Measurements from ENCODE around the gene FMN2.

The FMN2 gene

GRCh38 chr1:240337781-240338180, 246.1 kb downstream of the FMN2 start:
- no peak for TF ChIP-seq EZH2phosphoT487 (conservative IDR thresholded peaks at IDR 0.05; ENCODE audit: low read length)
- TF ChIP-seq, protein P1, sequence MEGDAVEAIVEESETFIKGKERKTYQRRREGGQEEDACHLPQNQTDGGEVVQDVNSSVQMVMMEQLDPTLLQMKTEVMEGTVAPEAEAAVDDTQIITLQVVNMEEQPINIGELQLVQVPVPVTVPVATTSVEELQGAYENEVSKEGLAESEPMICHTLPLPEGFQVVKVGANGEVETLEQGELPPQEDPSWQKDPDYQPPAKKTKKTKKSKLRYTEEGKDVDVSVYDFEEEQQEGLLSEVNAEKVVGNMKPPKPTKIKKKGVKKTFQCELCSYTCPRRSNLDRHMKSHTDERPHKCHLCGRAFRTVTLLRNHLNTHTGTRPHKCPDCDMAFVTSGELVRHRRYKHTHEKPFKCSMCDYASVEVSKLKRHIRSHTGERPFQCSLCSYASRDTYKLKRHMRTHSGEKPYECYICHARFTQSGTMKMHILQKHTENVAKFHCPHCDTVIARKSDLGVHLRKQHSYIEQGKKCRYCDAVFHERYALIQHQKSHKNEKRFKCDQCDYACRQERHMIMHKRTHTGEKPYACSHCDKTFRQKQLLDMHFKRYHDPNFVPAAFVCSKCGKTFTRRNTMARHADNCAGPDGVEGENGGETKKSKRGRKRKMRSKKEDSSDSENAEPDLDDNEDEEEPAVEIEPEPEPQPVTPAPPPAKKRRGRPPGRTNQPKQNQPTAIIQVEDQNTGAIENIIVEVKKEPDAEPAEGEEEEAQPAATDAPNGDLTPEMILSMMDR (IDR thresholded peaks at IDR 0.05; ENCODE audit: insufficient read depth, low read length, poor library complexity, severe bottlenecking): no peak
- Histone ChIP-seq H4K20me1 (ENCODE audit: low read depth, low read length) (no peaks in the 10 kb centered on the region), H3K9me3 (ENCODE audit: insufficient read depth, low read length) (no peaks in the 10 kb centered on the region), H3K36me3 (ENCODE audit: low read length) (no peaks in the 10 kb centered on the region), H3K9me2 (replicated peaks; ENCODE audit: insufficient read depth, low read length) (no peaks in the 10 kb centered on the region), H3K27ac (ENCODE audit: low read depth, low read length) (no peak overlapping the region), H3K27me3 (ENCODE audit: low read length) (no peaks in the 10 kb centered on the region), H3F3A (ENCODE audit: insufficient read depth) (no peaks in the 10 kb centered on the region), H3K4me3 (ENCODE audit: insufficient read depth, low read length, poor library complexity, severe bottlenecking) (no peak overlapping the region), H3K79me2 (ENCODE audit: insufficient read depth, low read length) (no peaks in the 10 kb centered on the region), H2AFZ (ENCODE audit: low read depth, low read length, severe bottlenecking) (no peak overlapping the region), H3K4me2 (ENCODE audit: low read depth, low read length, poor library complexity, severe bottlenecking) (no peak overlapping the region), H3K9ac (ENCODE audit: low read length) (no peak overlapping the region)

DNA sequence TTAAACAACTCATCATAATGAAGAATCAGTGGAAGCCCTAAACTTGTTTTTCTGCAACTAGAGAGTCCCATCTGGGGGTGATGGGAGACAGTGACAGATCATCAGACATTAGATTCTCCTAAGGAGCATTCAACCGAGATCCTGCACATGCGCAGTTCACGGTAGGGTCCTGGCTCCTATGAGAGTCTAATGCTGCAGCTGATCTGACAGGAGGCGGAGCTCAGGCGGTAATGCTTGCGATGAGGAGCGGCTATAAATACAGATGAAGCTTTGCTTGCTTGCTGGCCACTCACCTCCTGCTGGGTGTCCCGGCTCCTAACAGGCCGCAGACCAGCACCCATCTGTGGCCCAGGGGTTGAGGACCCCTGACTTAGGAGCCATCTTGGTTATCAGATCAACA, 247.2 kb downstream of the FMN2 start:
- no peak overlapping the region for H2AFZ ChIP-seq (ENCODE audit: low read depth, low read length, severe bottlenecking)
- TF ChIP-seq, protein P1 (IDR thresholded peaks at IDR 0.05; ENCODE audit: insufficient read depth, low read length, poor library complexity, severe bottlenecking): no peak
- TF ChIP-seq EZH2phosphoT487 (conservative IDR thresholded peaks at IDR 0.05; ENCODE audit: low read length): no peak
- no peaks in the 10 kb centered on the region for H3K27me3 ChIP-seq (ENCODE audit: low read length)
- H3K79me2 ChIP-seq (ENCODE audit: insufficient read depth, low read length): no peaks in the 10 kb centered on the region
- no peaks in the 10 kb centered on the region for H3F3A ChIP-seq (ENCODE audit: insufficient read depth)
- no peak overlapping the region for H3K9ac ChIP-seq (ENCODE audit: low read length)
- no peaks in the 10 kb centered on the region for H4K20me1 ChIP-seq (ENCODE audit: low read depth, low read length)
- H3K9me3 ChIP-seq (ENCODE audit: insufficient read depth, low read length): no peaks in the 10 kb centered on the region
- H3K36me3 ChIP-seq (ENCODE audit: low read length): no peaks in the 10 kb centered on the region
- no peak overlapping the region for H3K27ac ChIP-seq (ENCODE audit: low read depth, low read length)
- H3K4me3 ChIP-seq (ENCODE audit: insufficient read depth, low read length, poor library complexity, severe bottlenecking): no peak overlapping the region
- no peaks in the 10 kb centered on the region for H3K9me2 ChIP-seq (replicated peaks; ENCODE audit: insufficient read depth, low read length)
- H3K4me2 ChIP-seq (ENCODE audit: low read depth, low read length, poor library complexity, severe bottlenecking): no peak overlapping the region

- Histone ChIP-seq H3F3A (ENCODE audit: insufficient read depth) (no peaks in the 10 kb centered on the region), H3K79me2 (ENCODE audit: insufficient read depth, low read length) (no peaks in the 10 kb centered on the region), H3K4me3 (ENCODE audit: insufficient read depth, low read length, poor library complexity, severe bottlenecking) (no peak overlapping the region), H3K9ac (ENCODE audit: low read length) (no peak overlapping the region), H4K20me1 (ENCODE audit: low read depth, low read length) (no peaks in the 10 kb centered on the region), H3K9me2 (replicated peaks; ENCODE audit: insufficient read depth, low read length) (no peaks in the 10 kb centered on the region), H2AFZ (ENCODE audit: low read depth, low read length, severe bottlenecking) (no peak overlapping the region), H3K4me2 (ENCODE audit: low read depth, low read length, poor library complexity, severe bottlenecking) (no peak overlapping the region), H3K36me3 (ENCODE audit: low read length) (no peaks in the 10 kb centered on the region), H3K27me3 (ENCODE audit: low read length) (no peaks in the 10 kb centered on the region), H3K27ac (ENCODE audit: low read depth, low read length) (no peak overlapping the region), H3K9me3 (ENCODE audit: insufficient read depth, low read length) (no peaks in the 10 kb centered on the region)
- TF ChIP-seq EZH2phosphoT487 (conservative IDR thresholded peaks at IDR 0.05; ENCODE audit: low read length): no peak
These were observed 249.9 kb downstream of the FMN2 start for GRCh38 chr1:240341365-240342250.

DNA sequence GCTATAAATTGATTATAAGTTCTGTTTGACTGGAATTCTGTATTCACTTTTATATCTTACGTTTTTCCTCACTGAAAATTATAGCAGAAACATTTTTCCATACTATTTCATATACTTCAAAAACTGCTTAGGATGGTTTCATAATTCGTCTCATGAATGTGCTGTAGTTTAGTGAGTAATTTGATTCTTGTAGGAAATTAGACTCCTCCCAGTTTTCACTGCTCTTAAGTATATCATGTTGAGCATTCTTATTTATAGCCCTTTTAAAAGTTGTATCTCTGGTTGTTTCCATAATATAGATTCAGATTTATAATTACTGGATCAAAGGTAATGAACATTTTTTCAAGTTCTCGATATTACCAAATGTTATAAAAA, 250.6 kb downstream of the FMN2 start:
- Histone ChIP-seq H3K79me2 (ENCODE audit: insufficient read depth, low read length) (no peaks in the 10 kb centered on the region), H2AFZ (ENCODE audit: low read depth, low read length, severe bottlenecking) (no peak overlapping the region), H3K9ac (ENCODE audit: low read length) (no peak overlapping the region), H3K9me3 (ENCODE audit: insufficient read depth, low read length) (no peaks in the 10 kb centered on the region), H3K4me3 (ENCODE audit: insufficient read depth, low read length, poor library complexity, severe bottlenecking) (no peak overlapping the region), H3F3A (ENCODE audit: insufficient read depth) (no peaks in the 10 kb centered on the region), H3K27ac (ENCODE audit: low read depth, low read length) (no peak overlapping the region), H3K4me2 (ENCODE audit: low read depth, low read length, poor library complexity, severe bottlenecking) (no peak overlapping the region), H3K27me3 (ENCODE audit: low read length) (no peaks in the 10 kb centered on the region), H3K9me2 (replicated peaks; ENCODE audit: insufficient read depth, low read length) (no peaks in the 10 kb centered on the region), H4K20me1 (ENCODE audit: low read depth, low read length) (no peaks in the 10 kb centered on the region), H3K36me3 (ENCODE audit: low read length) (no peaks in the 10 kb centered on the region)
- TF ChIP-seq EZH2phosphoT487 (conservative IDR thresholded peaks at IDR 0.05; ENCODE audit: low read length): no peak
- TF ChIP-seq, protein P1 (IDR thresholded peaks at IDR 0.05; ENCODE audit: insufficient read depth, low read length, poor library complexity, severe bottlenecking): no peak

All from SU-DHL-6 (cell line).